MCF 10A (cell line): ENCODE measurements around the gene IGLON5. TPM values are rescaled to one million over a fixed set of nuclear protein-coding genes. Genes with fewer than 3 reads are reported as not detected.
A peak's percentile ranks its signal among the peaks of the same experiment; 100 is the strongest.

Source experiments
- BruUV-seq: library from RNA; stranded (reverse); fragments of 400-500 nt; replicated peaks from 2 replicates; lab custom pipeline; 2021; lab: Mats Ljungman, UMichigan
- CTCF ChIA-PET: fragments of 300-600 bp; sonication (Branson Sonifier 250); formaldehyde crosslinking; extraction: SDS; loops from one replicate; lab custom pipeline; 2021; ENCODE audit warnings: antibody characterized with exemption, inconsistent platforms; lab: Yijun Ruan, JAX
- POLR2A ChIA-PET: fragments of 300-600, 350-650 bp; sonication (Branson Sonifier 250); formaldehyde crosslinking; extraction: SDS; loops from one replicate; lab custom pipeline; 2020; ENCODE audit warnings: antibody characterized with exemption, inconsistent platforms; lab: Yijun Ruan, JAX
- DNase-seq: peaks from one replicate; pipeline ENCODE4 v3.0.0-alpha.2; 2018; ENCODE audit not compliant: unreplicated experiment
- H3K27ac Mint-ChIP-seq: one replicate; pipeline ENCODE4 v1.8.0; 2022; ENCODE audit warnings: mild to moderate bottlenecking, low read depth, mixed read lengths; ENCODE audit not compliant: unreplicated experiment
- H3K27me3 Mint-ChIP-seq: one replicate; pipeline ENCODE4 v1.8.0; 2022; ENCODE audit warnings: mixed read lengths; ENCODE audit not compliant: insufficient read depth, unreplicated experiment
- H3K36me3 Mint-ChIP-seq: one replicate; pipeline ENCODE4 v1.8.0; 2022; ENCODE audit warnings: mild to moderate bottlenecking, moderate library complexity, mixed read lengths; ENCODE audit not compliant: insufficient read depth, unreplicated experiment
- H3K4me1 Mint-ChIP-seq: one replicate; pipeline ENCODE4 v1.8.0; 2022; ENCODE audit warnings: mixed read lengths; ENCODE audit not compliant: insufficient read depth, unreplicated experiment
- H3K4me3 Mint-ChIP-seq: one replicate; pipeline ENCODE4 v1.8.0; 2022; ENCODE audit warnings: mild to moderate bottlenecking, moderate library complexity, mixed read lengths; ENCODE audit not compliant: unreplicated experiment
- H3K9me3 Mint-ChIP-seq: one replicate; pipeline ENCODE4 v1.8.0; 2022; ENCODE audit warnings: mixed read lengths; ENCODE audit not compliant: unreplicated experiment
- intact Hi-C: fragments of 100-400 bp; cut with micrococcal nuclease; formaldehyde crosslinking; loops from 2 replicates; pipeline ENCODE4 v1.14.1; 2022
- total RNA-seq: library from RNA; stranded (reverse); gene quantifications from 2 replicates; pipeline ENCODE4 v1.2.3, GENCODE V29; 2022
- TF ChIP-seq, protein P1 (sequence below): fragments of 200-600 bp; IDR thresholded peaks from one replicate; pipeline ENCODE4 v1.8.0; 2022; ENCODE audit warnings: antibody characterized with exemption, mild to moderate bottlenecking; ENCODE audit not compliant: unreplicated experiment

The IGLON5 gene
- total RNA-seq, 1 experiment from 2014 or later, result not detected

- ChIA-PET POLR2A (interaction anchor here (0.8 to 3.1 kb wide), 3 partner anchors 17 to 25 kb away, joined by 4 to 20 read pairs (median 8); no protein-coding TSS in a partner anchor), CTCF (interaction anchor here (0.6 to 1.1 kb wide), 3 partner anchors 16 to 651 kb away, joined by 3 read pairs; no protein-coding TSS in a partner anchor)
- DNase-seq, result no peak
- TF ChIP-seq, protein P1, sequence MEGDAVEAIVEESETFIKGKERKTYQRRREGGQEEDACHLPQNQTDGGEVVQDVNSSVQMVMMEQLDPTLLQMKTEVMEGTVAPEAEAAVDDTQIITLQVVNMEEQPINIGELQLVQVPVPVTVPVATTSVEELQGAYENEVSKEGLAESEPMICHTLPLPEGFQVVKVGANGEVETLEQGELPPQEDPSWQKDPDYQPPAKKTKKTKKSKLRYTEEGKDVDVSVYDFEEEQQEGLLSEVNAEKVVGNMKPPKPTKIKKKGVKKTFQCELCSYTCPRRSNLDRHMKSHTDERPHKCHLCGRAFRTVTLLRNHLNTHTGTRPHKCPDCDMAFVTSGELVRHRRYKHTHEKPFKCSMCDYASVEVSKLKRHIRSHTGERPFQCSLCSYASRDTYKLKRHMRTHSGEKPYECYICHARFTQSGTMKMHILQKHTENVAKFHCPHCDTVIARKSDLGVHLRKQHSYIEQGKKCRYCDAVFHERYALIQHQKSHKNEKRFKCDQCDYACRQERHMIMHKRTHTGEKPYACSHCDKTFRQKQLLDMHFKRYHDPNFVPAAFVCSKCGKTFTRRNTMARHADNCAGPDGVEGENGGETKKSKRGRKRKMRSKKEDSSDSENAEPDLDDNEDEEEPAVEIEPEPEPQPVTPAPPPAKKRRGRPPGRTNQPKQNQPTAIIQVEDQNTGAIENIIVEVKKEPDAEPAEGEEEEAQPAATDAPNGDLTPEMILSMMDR, result no peak
- Mint-ChIP-seq H3K4me3 (peak within 1 kb of the TSS; percentile 76), H3K4me1 (peaks cover 11% of the 10 kb centered on the region), H3K9me3 (no peaks in the 10 kb centered on the region), H3K36me3 (peaks cover 6% of the 10 kb centered on the region), H3K27me3 (no peaks in the 10 kb centered on the region), H3K27ac (peak within 1 kb of the TSS; percentile 65)
- intact Hi-C loops, result no loop called here
- BruUV-seq, result no TSS peak
Observed at GRCh38 chr19:51341976-51342580, 30.6 kb downstream of the IGLON5 start, which contains the start of gene VSIG10L. Gene VSIG10L, minus strand, starts transcription at chr19:51342139. Its CDS starts 15 bp downstream, at chr19:51342124.

- Mint-ChIP-seq H3K9me3 (no peaks in the 10 kb centered on the region), H3K4me3 (no peak overlapping the region), H3K27ac (peak overlapping the region; percentile 65), H3K4me1 (peaks cover 11% of the 10 kb centered on the region), H3K36me3 (peaks cover 6% of the 10 kb centered on the region), H3K27me3 (no peaks in the 10 kb centered on the region)
- POLR2A ChIA-PET, result interaction anchor here (1.0 to 2.0 kb wide), 2 partner anchors 12 to 16 kb away, joined by 4 to 5 read pairs; no protein-coding TSS in a partner anchor
- CTCF ChIA-PET, result interaction anchor here (0.6 kb wide), 1 partner anchor 651 kb away, joined by 3 read pairs; no protein-coding TSS in a partner anchor
- BruUV-seq, result no TSS peak
- TF ChIP-seq, protein P1, result no peak
- no peak for DNase-seq
- intact Hi-C loops, result no loop called here
Observed at GRCh38 chr19:51342631-51343569, 31.5 kb downstream of the IGLON5 start.

GRCh38 chr19:51345076-51345620, 33.7 kb downstream of the IGLON5 start:
- no TSS peak for BruUV-seq
- TF ChIP-seq, protein P1, result no peak

More at GRCh38 chr19:51345076-51345620, 33.7 kb downstream of the IGLON5 start:
- H3K9me3 Mint-ChIP-seq, result no peaks in the 10 kb centered on the region
- no peak for DNase-seq
- peaks cover 14% of the 10 kb centered on the region for H3K36me3 Mint-ChIP-seq
- H3K27me3 Mint-ChIP-seq, result no peaks in the 10 kb centered on the region
- no peak overlapping the region for H3K27ac Mint-ChIP-seq
- intact Hi-C loops, result no loop called here
- H3K4me1 Mint-ChIP-seq, result peaks cover 5% of the 10 kb centered on the region
- CTCF ChIA-PET, result interaction anchor here (1.2 kb wide), 1 partner anchor 21 kb away, joined by 3 read pairs; the partner anchor contains the start of gene ETFB
- POLR2A ChIA-PET, result interaction anchor here (1.5 kb wide), 1 partner anchor 20 kb away, joined by 4 read pairs; no protein-coding TSS in a partner anchor
- no peak overlapping the region for H3K4me3 Mint-ChIP-seq
